NCI-H345 (cell line): Measurements from ENCODE around the gene RNF157.

Experiments
- DNase-seq: peaks from one replicate; lab custom pipeline; 2025; lab: John Stamatoyannopoulos, UW

RNF157 gene

GRCh38 chr17:76156662-76156991 is 83.7 kb downstream of the RNF157 start:
- no peak for DNase-seq

DNA sequence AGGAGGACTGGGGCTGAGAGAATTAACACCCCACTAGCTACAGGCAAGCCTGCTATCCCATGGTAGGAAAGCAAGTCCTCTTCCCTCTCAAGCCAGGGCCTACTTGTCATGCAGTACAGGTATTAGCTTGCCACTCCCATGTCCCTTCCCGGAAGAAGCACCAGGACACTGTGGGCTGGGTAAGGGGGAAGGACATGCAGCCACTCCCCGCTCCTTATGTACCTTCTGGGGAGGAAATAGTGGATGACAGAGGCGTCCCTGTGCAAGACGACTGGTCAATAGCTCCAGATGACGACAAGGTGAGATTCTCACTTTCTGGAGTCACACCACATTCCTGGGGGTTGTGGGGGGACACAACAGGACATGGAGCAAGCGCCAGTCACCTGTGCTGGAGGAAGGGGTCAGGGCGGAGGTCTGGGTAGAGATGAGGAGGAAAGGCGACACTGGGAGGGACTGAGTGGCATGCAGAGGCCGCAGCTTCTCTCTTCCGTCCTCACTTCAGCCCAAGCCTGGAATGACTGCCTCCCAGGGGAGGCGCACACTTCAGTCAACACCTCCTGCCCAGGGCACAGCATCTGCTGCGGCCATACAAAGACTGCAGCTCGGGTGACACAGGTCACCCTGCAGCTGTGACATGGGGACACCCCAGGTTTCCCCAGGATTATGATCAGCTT is 84.2 kb downstream of the RNF157 start:
- no peak for DNase-seq

- DNase-seq = no peak
These were observed 85.1 kb downstream of the RNF157 start for GRCh38 chr17:76154936-76155845.

GRCh38 chr17:76154292-76154691 is 86.0 kb downstream of the RNF157 start:
- DNase-seq = no peak

- DNase-seq = no peak
These were observed 86.7 kb downstream of the RNF157 start for GRCh38 chr17:76153640-76154039.

DNA sequence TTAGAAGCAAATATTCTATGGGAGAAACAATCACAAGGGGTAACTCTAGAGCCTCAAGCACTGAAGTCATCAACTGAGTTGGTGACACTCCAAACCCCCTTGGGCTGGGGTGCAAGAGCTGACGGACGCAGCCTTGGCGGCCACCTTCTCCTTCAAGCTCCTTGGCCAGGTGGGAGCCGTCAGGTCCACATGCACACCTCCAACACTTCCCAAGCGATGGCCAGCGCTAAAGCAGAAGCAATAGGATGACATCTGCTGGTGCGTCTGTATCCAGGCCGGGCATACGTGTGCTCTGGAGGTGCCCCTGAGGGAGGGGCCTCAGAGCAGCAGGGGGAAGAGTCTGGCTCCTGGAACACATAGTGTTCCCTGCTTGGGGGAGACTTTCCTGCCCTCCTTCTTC is 87.1 kb downstream of the RNF157 start:
- DNase-seq = no peak

DNA sequence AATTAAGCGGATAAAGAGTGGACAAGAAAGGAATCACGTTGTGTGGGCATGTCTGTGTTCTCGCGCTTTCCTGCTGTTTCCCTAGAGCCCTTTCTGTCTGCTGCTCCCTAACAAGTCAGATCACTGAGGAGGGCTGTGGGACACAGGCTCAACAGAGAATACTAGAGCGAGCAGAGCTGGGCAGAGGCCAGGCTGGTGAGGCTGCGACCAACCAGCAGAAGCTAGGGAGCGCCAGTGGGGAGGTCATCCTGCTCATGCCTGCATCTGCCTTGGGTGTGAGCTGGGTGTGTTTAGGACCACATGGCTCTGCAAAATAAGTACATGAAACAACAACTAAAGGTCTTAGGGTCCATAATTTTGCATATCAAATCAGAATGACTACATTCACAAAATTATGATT is 87.7 kb downstream of the RNF157 start:
- DNase-seq = no peak

DNA sequence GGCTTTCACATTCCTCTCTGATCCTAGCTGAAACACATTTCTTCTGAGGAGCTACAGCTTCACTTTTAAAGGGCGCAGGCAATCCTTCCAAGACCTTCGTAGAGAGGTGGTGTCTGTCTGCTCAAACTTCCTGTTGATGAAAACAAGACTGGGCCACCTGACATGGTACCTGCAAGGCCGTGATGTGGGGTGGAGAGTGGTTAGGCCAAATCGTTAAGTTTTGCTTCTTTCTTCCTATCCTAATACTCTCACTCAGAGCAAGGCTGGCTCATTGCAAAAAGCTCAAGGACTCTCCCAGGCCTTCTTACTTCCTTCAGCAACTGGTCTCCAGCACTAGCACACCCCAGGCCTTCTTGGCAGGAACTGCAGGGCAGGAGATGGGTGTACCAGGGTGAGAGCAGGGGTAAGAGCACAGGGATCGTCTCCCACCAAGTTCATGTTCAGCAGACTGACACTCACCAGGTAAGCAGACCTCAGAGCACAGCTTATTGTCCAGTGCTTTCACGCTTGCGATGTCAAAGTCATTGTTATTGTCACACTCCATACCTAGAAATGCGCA is 88.3 kb downstream of the RNF157 start:
- no peak for DNase-seq

- no peak for DNase-seq
These were observed 89.3 kb downstream of the RNF157 start for GRCh38 chr17:76150712-76151622.

- DNase-seq = no peak
These were observed 91.1 kb downstream of the RNF157 start for GRCh38 chr17:76149214-76149613.

GRCh38 chr17:76148015-76148326 is 92.3 kb downstream of the RNF157 start:
- no peak for DNase-seq

GRCh38 chr17:76147211-76148014 is 92.9 kb downstream of the RNF157 start:
- peak; percentile 46 for DNase-seq

GRCh38 chr17:76146053-76146851 is 94.0 kb downstream of the RNF157 start:
- no peak for DNase-seq

GRCh38 chr17:76145231-76146052 is 94.9 kb downstream of the RNF157 start:
- peak; percentile 80 for DNase-seq

DNA sequence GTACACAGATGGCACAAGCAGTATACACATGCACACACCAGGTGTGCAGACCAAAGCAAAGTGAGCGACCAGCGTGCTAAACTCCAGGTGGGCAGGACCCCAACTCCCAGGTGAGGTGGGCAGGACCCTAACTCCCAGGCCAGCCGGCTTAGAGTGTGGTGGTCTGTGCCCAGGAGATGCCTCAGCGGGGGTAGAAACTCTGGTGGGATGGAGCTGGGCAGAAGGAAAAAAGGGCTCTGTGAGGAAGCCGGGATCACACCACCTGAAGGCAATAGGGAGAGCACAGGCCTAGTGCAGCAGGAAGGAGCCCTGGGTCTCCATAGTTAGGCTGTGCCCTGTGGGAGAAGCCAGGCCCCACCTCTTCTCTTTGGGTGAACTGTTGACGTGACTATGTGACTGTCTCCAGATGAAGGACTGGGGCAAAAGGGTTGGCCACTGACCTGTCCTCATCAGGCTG is 97.7 kb downstream of the RNF157 start:
- DNase-seq = no peak

DNA sequence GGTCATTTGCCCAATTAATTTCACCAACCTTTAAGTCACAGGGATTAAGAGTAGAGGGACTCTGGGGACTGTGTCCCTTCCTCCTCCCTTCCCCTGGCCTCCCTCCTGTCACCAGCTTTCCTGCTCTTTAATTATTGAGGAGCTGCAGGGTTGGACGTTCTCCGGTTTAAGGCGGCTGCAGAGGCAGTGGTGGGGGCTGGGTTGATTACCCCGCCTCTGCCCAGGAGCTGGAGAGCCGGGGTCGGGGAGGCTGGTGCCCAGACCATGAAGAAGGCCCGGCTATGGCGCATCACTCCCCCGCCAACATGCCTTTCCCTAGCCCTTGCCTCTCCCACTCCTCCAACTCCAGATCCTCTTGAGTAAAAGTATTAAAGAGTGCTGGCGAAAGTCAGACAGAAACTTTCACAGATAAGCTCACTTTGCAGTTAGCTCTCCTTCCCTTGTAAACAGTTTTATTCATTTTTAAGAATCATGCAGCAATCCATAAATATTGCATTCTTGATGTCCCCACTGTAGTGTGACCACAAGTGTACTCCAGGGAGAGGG is 98.2 kb downstream of the RNF157 start:
- no peak for DNase-seq

GRCh38 chr17:76141212-76142038 is 98.9 kb downstream of the RNF157 start, which contains the start of gene FOXJ1:
FOXJ1 (minus strand) TSS chr17:76141245; CDS start chr17:76140395, 850 bp downstream.
- peak; percentile 98 for DNase-seq

DNA sequence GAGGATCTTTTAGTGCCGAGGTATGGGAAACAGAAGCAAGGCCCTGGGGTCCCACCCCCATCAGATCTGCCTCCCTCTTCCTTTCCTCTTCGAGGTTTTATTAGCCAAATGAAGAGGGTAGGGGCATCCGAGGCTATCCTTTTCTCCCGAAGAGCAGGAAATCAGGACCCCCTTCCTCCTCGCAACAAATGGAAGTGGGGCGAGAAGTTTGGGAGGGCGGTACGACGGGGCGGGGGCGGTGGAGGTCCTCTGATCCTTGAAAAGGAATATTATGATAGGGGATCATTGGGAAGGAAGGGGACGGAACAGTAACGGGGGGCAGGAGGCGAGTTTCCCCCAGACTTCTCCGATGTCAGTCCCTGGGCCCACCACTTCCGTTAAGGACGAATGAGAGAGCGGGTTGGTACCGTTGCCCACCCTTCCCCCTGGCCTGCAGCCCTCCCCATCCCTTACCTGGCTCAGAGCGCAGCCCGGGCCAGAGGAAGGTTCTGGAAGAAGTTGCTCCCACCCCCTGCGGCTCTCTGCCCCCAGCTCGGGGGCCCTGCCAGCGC is 99.6 kb downstream of the RNF157 start:
- no peak for DNase-seq
